Keratinocyte (primary cell): ENCODE results near the gene RFX6.

ENCODE experiments used
- EZH2 ChIP-seq: IDR thresholded peaks from one replicate; pipeline ENCODE4 v1.6.1; 2012; ENCODE audit warnings: inconsistent platforms, mild to moderate bottlenecking, low read length, moderate library complexity
- TF ChIP-seq, protein P1 (sequence below), 3 experiments: IDR thresholded peaks in 1 of 3; conservative IDR thresholded peaks in 1 of 3; optimal IDR thresholded peaks in 1 of 3; 2 replicates in 2 of 3; 3 replicates in 1 of 3; pipeline versions ENCODE3 to v1.5.1; 2011; ENCODE audit warnings: low read length in 3 of 3, mild to moderate bottlenecking in 3 of 3, moderate library complexity in 2 of 3, control low read depth in 1 of 3, inconsistent platforms in 1 of 3; ENCODE audit not compliant: insufficient read depth in 2 of 3; ENCODE audit errors: extremely low read depth in 1 of 3

- TF ChIP-seq, protein P1, sequence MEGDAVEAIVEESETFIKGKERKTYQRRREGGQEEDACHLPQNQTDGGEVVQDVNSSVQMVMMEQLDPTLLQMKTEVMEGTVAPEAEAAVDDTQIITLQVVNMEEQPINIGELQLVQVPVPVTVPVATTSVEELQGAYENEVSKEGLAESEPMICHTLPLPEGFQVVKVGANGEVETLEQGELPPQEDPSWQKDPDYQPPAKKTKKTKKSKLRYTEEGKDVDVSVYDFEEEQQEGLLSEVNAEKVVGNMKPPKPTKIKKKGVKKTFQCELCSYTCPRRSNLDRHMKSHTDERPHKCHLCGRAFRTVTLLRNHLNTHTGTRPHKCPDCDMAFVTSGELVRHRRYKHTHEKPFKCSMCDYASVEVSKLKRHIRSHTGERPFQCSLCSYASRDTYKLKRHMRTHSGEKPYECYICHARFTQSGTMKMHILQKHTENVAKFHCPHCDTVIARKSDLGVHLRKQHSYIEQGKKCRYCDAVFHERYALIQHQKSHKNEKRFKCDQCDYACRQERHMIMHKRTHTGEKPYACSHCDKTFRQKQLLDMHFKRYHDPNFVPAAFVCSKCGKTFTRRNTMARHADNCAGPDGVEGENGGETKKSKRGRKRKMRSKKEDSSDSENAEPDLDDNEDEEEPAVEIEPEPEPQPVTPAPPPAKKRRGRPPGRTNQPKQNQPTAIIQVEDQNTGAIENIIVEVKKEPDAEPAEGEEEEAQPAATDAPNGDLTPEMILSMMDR (optimal IDR thresholded peaks at IDR 0.05 in 1 of 3, IDR thresholded peaks at IDR 0.05 in 1 of 3, conservative IDR thresholded peaks at IDR 0.05 in 1 of 3; ENCODE audit: extremely low read depth in 1 of 3, insufficient read depth in 2 of 3, low read length in 3 of 3), result no peak
- TF ChIP-seq EZH2, result no peak
These were observed 17.6 kb downstream of the RFX6 start for GRCh38 chr6:116894669-116895068.
